OCI-LY1 (cell line): ENCODE results near the gene KRTAP19-3.

Source experiments
- EZH2 ChIP-seq: fragments of 200-600 bp; sonication (generic), shearing (Covaris generic); IDR thresholded peaks from 2 replicates; pipeline ENCODE4 v1.8.0; 2017; ENCODE audit warnings: borderline replicate concordance, mixed run types, mild to moderate bottlenecking, antibody characterized with exemption, low read length, moderate library complexity, mixed read lengths
- TF ChIP-seq, protein P1 (sequence below): fragments of 200-600 bp; sonication (generic), shearing (Covaris generic); IDR thresholded peaks from 2 replicates; pipeline ENCODE4 v1.5.1; 2017; ENCODE audit warnings: mild to moderate bottlenecking, antibody characterized with exemption, low read length, moderate library complexity, mixed read lengths

GRCh38 chr21:30448514-30448913, 43.3 kb downstream of the KRTAP19-3 start:
- TF ChIP-seq EZH2, result no peak
- TF ChIP-seq, protein P1, sequence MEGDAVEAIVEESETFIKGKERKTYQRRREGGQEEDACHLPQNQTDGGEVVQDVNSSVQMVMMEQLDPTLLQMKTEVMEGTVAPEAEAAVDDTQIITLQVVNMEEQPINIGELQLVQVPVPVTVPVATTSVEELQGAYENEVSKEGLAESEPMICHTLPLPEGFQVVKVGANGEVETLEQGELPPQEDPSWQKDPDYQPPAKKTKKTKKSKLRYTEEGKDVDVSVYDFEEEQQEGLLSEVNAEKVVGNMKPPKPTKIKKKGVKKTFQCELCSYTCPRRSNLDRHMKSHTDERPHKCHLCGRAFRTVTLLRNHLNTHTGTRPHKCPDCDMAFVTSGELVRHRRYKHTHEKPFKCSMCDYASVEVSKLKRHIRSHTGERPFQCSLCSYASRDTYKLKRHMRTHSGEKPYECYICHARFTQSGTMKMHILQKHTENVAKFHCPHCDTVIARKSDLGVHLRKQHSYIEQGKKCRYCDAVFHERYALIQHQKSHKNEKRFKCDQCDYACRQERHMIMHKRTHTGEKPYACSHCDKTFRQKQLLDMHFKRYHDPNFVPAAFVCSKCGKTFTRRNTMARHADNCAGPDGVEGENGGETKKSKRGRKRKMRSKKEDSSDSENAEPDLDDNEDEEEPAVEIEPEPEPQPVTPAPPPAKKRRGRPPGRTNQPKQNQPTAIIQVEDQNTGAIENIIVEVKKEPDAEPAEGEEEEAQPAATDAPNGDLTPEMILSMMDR, result no peak
